GM12878 (cell line): Measurements from ENCODE around the gene LRP2BP. TPM values are rescaled to one million over a fixed set of nuclear protein-coding genes. Genes with fewer than 3 reads are reported as not detected.

ENCODE experiments used
- CBX5 ChIP-seq: sonication (generic); IDR thresholded peaks from 2 replicates; pipeline ENCODE4 v1.6.1; 2016; ENCODE audit warnings: low read depth, moderate library complexity, mild to moderate bottlenecking, inconsistent platforms
- CHD2 ChIP-seq: IDR thresholded peaks from 2 replicates; pipeline ENCODE4 v1.6.1; 2011; ENCODE audit warnings: low read depth, low read length, improper control_type of control experiment, borderline replicate concordance
- DPF2 ChIP-seq: fragments of 450-650 bp; IDR thresholded peaks from 2 replicates; pipeline ENCODE4 v1.6.1; 2017; ENCODE audit warnings: mild to moderate bottlenecking
- EED ChIP-seq: sonication (generic); IDR thresholded peaks from 2 replicates; pipeline ENCODE4 v1.6.1; 2016; ENCODE audit warnings: antibody characterized with exemption, low read depth
- ETV6 ChIP-seq, 2 experiments: fragments of 450-650 bp in 1 of 2; IDR thresholded peaks in 1 of 2; conservative IDR thresholded peaks in 1 of 2; 2 replicates each; pipeline ENCODE4 v1.6.1; 2014; ENCODE audit warnings: antibody characterized with exemption in 1 of 2, borderline replicate concordance in 1 of 2, low read depth in 1 of 2, mild to moderate bottlenecking in 1 of 2, moderate library complexity in 1 of 2
- FOXK2 ChIP-seq: fragments of 450-650 bp; IDR thresholded peaks from 2 replicates; pipeline ENCODE4 v1.6.1; 2017; ENCODE audit warnings: mild to moderate bottlenecking, moderate library complexity
- JUNB ChIP-seq: IDR thresholded peaks from 2 replicates; pipeline ENCODE4 v1.6.1; 2016; ENCODE audit warnings: antibody characterized with exemption, mild to moderate bottlenecking
- MEF2A ChIP-seq: IDR thresholded peaks from 2 replicates; pipeline ENCODE4 v1.6.1; 2011; ENCODE audit warnings: low read depth, mild to moderate bottlenecking, low read length, moderate library complexity; ENCODE audit not compliant: insufficient read depth
- MTA2 ChIP-seq: fragments of 450-650 bp; IDR thresholded peaks from 2 replicates; pipeline ENCODE4 v1.6.1; 2016; ENCODE audit warnings: low read depth, mild to moderate bottlenecking, moderate library complexity
- MYB ChIP-seq: fragments of 150-350 bp; IDR thresholded peaks from 2 replicates; pipeline ENCODE4 v1.6.1; 2014; ENCODE audit warnings: mild to moderate bottlenecking, low read depth, low read length, borderline replicate concordance
- PML ChIP-seq: IDR thresholded peaks from 2 replicates; pipeline ENCODE4 v1.6.1; 2012; ENCODE audit warnings: low read length, inconsistent platforms
- TARDBP ChIP-seq: IDR thresholded peaks from 2 replicates; pipeline ENCODE4 v1.6.1; 2016; ENCODE audit warnings: borderline replicate concordance
- ZBED1 ChIP-seq: IDR thresholded peaks from 2 replicates; pipeline ENCODE4 v1.6.1; 2016; ENCODE audit warnings: borderline replicate concordance
- polyA plus RNA-seq, 11 experiments: library from polyadenylated mRNA; depleted of rRNA in 4 of 11; unstranded in 6 of 11; stranded (reverse) in 5 of 11; fragments of >200 nt; fragmentation: Nextera tagmentation in 4 of 11; fragmentation: Illumina TruSeq in 1 of 11; extraction: Ambion mirVana in 4 of 11; extraction: Trizol in 1 of 11; gene quantifications; 1 replicate in 1 of 11; 2 replicates in 10 of 11; pipeline versions ENCODE4 v1.2.1 to v1.2.3, GENCODE V29; 2011 to 2016; ENCODE audit warnings: inconsistent platforms in 2 of 11, missing spikeins in 2 of 11, low read depth in 1 of 11
- total RNA-seq, 4 experiments: library from RNA; depleted of rRNA in 3 of 4; stranded (reverse); fragments of >200 nt in 3 of 4; fragmentation: Illumina TruSeq in 1 of 4; extraction: Trizol in 1 of 4; gene quantifications; 2 replicates each; pipeline versions ENCODE4 v1.2.1 to v1.2.3, GENCODE V29; 2013 to 2021
- TF ChIP-seq, protein P1 (sequence below): IDR thresholded peaks from 2 replicates; pipeline ENCODE4 v1.6.1; 2012; ENCODE audit warnings: low read depth, low read length, improper control_type of control experiment
- TF ChIP-seq, protein P2 (sequence below): fragments of 450-650 bp; IDR thresholded peaks from 2 replicates; pipeline ENCODE4 v1.6.1; 2017; ENCODE audit warnings: borderline replicate concordance
- TF ChIP-seq, protein P3 (sequence below): fragments of 450-650 bp; IDR thresholded peaks from 2 replicates; pipeline ENCODE4 v1.6.1; 2017; ENCODE audit warnings: antibody characterized with exemption, mild to moderate bottlenecking, moderate library complexity

The LRP2BP gene
- total and polyA plus RNA-seq, 10 of the 15 experiments (the other 5 are each of a cell fraction or from before 2014, with no cell fraction given), result 0.27 to 5.2 (median 1.0) TPM

DNA sequence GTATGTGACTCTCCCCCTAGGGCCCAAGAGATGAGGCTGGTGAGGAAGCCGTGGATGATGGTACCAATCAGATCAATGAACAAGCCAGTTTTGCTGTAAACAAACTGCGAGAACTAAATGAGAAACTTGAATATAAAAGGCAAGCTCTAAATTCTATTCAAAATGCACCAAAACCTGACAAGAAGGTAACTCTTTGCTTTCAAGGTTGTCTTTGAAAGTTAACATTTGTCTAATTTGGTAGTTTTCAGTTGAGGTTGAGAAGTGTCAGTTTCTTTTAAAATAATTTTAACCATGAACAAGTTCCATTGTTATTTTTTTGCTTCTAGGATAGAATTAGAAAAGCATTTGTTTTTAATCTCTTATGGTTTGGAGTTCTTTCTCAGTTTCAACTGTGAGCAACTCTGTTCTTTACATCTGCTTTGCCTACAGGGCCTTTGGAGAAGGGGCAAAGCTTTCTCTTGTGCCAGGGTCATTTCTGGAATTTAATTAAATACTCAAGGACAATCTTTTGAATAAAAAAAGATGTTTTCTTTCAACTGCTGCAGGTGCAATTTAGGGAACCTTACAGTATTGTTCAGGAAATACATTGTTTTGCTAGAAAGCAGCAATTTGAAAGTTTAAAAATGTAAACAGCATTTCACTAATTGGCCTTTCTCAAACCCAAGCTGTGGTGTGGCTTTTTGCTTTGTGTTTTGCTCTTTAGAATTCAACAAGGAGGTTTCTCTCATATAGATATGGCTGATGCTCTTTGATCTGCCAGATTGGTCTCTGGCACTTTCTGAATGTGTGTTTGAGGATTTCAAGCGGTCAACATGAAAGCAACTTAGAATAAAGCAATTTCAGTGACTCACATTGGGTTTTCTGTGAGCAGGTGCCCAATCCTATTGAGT lies 62.9 kb downstream of the LRP2BP start (continued):
- TF ChIP-seq MYB (0 out of 2 replicates have a peak, but pooled peaks have one; percentile 25), CBX5 (no peak), TARDBP (no peak), CHD2 (no peak), DPF2 (peak; percentile 59; the same call in 1 of the 2 replicates), MEF2A (0 out of 2 replicates have a peak, but pooled peaks have one; percentile 29), EED (0 out of 2 replicates have a peak, but pooled peaks have one; percentile 16), ZBED1 (peak; percentile 76; the same call in 1 of the 2 replicates), JUNB (peak; percentile 78), PML (peak; percentile 32; the same call in 1 of the 2 replicates), MTA2 (peak; percentile 87), FOXK2 (no peak), ETV6 (conservative IDR thresholded peaks at IDR 0.05 in 1 of 2, IDR thresholded peaks at IDR 0.05 in 1 of 2; ENCODE audit: borderline replicate concordance in 1 of 2, low read depth in 1 of 2) (peak in 1 of 2 experiments; percentile 55; a peak in 1 of 4 replicates)
- TF ChIP-seq, protein P1, sequence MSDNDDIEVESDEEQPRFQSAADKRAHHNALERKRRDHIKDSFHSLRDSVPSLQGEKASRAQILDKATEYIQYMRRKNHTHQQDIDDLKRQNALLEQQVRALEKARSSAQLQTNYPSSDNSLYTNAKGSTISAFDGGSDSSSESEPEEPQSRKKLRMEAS, result no peak
- TF ChIP-seq, protein P2, sequence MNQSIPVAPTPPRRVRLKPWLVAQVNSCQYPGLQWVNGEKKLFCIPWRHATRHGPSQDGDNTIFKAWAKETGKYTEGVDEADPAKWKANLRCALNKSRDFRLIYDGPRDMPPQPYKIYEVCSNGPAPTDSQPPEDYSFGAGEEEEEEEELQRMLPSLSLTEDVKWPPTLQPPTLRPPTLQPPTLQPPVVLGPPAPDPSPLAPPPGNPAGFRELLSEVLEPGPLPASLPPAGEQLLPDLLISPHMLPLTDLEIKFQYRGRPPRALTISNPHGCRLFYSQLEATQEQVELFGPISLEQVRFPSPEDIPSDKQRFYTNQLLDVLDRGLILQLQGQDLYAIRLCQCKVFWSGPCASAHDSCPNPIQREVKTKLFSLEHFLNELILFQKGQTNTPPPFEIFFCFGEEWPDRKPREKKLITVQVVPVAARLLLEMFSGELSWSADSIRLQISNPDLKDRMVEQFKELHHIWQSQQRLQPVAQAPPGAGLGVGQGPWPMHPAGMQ, result no peak
- TF ChIP-seq, protein P3, sequence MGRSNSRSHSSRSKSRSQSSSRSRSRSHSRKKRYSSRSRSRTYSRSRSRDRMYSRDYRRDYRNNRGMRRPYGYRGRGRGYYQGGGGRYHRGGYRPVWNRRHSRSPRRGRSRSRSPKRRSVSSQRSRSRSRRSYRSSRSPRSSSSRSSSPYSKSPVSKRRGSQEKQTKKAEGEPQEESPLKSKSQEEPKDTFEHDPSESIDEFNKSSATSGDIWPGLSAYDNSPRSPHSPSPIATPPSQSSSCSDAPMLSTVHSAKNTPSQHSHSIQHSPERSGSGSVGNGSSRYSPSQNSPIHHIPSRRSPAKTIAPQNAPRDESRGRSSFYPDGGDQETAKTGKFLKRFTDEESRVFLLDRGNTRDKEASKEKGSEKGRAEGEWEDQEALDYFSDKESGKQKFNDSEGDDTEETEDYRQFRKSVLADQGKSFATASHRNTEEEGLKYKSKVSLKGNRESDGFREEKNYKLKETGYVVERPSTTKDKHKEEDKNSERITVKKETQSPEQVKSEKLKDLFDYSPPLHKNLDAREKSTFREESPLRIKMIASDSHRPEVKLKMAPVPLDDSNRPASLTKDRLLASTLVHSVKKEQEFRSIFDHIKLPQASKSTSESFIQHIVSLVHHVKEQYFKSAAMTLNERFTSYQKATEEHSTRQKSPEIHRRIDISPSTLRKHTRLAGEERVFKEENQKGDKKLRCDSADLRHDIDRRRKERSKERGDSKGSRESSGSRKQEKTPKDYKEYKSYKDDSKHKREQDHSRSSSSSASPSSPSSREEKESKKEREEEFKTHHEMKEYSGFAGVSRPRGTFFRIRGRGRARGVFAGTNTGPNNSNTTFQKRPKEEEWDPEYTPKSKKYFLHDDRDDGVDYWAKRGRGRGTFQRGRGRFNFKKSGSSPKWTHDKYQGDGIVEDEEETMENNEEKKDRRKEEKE, result no peak
- TF ChIP-seq, all 136 proteins: peak for 37
